Panc1 (cell line): ENCODE data around the gene CAPN10.

Experiments
- POLR2AphosphoS5 ChIP-seq: IDR thresholded peaks from 2 replicates; pipeline ENCODE4 v1.6.1; 2012; ENCODE audit warnings: mild to moderate bottlenecking, low read depth, low read length, moderate library complexity
- SIN3A ChIP-seq: IDR thresholded peaks from 2 replicates; pipeline ENCODE4 v1.6.1; 2012; ENCODE audit warnings: low read depth, mild to moderate bottlenecking, low read length, moderate library complexity, borderline replicate concordance; ENCODE audit not compliant: insufficient read depth
- TCF7L2 ChIP-seq: IDR thresholded peaks from 2 replicates; pipeline ENCODE4 v1.6.1; 2011; ENCODE audit warnings: mild to moderate bottlenecking, low read depth, low read length, inconsistent platforms
- TF ChIP-seq, protein P1 (sequence below): fragments of 450-650 bp; IDR thresholded peaks from 2 replicates; pipeline ENCODE4 v1.5.1; 2017; ENCODE audit warnings: mild to moderate bottlenecking
- TF ChIP-seq, protein P2 (sequence below), 2 experiments: IDR thresholded peaks; 2 replicates each; pipeline ENCODE4 v1.6.1; 2011 to 2012; ENCODE audit warnings: low read depth in 2 of 2, control low read depth in 1 of 2, low read length in 1 of 2, mild to moderate bottlenecking in 1 of 2, moderate library complexity in 1 of 2; ENCODE audit not compliant: insufficient read depth in 1 of 2

DNA sequence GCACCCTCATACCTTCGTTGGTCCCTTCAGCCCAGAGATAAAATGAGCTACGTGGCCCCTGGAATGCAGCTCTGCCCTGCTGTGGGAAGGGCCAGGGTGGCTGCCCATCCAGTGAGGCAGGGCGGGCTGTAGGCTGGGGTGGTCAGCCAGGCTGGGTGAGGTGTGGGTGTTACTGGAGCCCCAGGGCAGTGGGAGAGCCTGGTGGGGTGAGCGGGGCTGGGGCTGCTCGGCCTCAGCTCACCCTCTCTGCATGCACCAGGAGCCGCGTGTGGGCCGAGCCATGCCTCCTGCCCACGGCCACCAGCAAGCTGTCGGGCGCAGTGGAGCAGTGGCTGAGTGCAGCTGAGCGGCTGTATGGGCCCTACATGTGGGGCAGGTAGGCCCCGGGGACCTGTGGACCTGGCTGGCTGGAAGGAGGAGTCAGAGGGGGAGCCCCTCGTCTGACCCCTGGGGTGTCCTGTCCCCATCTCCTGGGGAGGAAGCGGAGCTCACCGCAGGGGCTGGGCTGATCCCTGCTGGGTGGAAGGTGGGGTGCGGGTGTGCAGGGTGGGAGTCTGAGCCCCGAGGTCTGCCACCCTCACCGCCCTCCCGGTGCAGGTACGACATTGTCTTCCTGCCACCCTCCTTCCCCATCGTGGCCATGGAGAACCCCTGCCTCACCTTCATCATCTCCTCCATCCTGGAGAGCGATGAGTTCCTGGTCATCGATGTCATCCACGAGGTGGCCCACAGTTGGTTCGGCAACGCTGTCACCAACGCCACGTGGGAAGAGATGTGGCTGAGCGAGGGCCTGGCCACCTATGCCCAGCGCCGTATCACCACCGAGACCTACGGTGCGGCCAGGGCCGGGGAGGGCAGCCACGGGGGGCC is 12.8 kb upstream of the CAPN10 start:
- TF ChIP-seq, protein P1, sequence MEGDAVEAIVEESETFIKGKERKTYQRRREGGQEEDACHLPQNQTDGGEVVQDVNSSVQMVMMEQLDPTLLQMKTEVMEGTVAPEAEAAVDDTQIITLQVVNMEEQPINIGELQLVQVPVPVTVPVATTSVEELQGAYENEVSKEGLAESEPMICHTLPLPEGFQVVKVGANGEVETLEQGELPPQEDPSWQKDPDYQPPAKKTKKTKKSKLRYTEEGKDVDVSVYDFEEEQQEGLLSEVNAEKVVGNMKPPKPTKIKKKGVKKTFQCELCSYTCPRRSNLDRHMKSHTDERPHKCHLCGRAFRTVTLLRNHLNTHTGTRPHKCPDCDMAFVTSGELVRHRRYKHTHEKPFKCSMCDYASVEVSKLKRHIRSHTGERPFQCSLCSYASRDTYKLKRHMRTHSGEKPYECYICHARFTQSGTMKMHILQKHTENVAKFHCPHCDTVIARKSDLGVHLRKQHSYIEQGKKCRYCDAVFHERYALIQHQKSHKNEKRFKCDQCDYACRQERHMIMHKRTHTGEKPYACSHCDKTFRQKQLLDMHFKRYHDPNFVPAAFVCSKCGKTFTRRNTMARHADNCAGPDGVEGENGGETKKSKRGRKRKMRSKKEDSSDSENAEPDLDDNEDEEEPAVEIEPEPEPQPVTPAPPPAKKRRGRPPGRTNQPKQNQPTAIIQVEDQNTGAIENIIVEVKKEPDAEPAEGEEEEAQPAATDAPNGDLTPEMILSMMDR: no peak
- TF ChIP-seq POLR2AphosphoS5 (no peak), SIN3A (no peak), TCF7L2 (no peak)
- TF ChIP-seq, protein P2, sequence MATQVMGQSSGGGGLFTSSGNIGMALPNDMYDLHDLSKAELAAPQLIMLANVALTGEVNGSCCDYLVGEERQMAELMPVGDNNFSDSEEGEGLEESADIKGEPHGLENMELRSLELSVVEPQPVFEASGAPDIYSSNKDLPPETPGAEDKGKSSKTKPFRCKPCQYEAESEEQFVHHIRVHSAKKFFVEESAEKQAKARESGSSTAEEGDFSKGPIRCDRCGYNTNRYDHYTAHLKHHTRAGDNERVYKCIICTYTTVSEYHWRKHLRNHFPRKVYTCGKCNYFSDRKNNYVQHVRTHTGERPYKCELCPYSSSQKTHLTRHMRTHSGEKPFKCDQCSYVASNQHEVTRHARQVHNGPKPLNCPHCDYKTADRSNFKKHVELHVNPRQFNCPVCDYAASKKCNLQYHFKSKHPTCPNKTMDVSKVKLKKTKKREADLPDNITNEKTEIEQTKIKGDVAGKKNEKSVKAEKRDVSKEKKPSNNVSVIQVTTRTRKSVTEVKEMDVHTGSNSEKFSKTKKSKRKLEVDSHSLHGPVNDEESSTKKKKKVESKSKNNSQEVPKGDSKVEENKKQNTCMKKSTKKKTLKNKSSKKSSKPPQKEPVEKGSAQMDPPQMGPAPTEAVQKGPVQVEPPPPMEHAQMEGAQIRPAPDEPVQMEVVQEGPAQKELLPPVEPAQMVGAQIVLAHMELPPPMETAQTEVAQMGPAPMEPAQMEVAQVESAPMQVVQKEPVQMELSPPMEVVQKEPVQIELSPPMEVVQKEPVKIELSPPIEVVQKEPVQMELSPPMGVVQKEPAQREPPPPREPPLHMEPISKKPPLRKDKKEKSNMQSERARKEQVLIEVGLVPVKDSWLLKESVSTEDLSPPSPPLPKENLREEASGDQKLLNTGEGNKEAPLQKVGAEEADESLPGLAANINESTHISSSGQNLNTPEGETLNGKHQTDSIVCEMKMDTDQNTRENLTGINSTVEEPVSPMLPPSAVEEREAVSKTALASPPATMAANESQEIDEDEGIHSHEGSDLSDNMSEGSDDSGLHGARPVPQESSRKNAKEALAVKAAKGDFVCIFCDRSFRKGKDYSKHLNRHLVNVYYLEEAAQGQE (IDR thresholded peaks at IDR 0.05; ENCODE audit: insufficient read depth in 1 of 2, low read depth in 2 of 2, low read length in 1 of 2): no peak
